Inferior parietal cortex (tissue), 1 donor: ENCODE results near the gene TM7SF2.
A peak's percentile ranks its signal among the peaks of the same experiment; 100 is the strongest.

Source experiments
- DNase-seq: peaks from one replicate; pipeline ENCODE4 v3.0.0-alpha.2; 2016; ENCODE audit errors: extremely low spot score

TM7SF2 gene

DNA sequence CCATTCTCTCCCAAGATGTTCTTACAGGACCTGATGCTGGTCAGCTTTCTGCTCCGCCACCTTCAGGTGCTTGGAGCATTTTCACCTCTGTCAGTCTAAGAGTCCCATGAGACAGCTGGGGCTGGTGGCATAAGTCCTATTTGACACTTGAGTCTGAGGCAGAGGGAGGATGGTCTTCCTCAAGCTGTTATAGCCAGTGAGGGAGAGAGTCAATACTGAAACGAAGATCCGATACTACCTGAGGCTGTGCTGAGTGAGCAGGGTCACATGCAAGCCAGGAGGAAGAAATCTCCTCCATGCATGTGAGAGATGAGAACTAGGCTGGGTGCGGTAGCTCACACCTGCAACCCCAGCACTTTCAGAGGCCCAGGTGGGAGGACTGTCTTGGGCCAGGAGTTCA lies 22.1 kb upstream of the TM7SF2 start:
- no peak for DNase-seq

DNA sequence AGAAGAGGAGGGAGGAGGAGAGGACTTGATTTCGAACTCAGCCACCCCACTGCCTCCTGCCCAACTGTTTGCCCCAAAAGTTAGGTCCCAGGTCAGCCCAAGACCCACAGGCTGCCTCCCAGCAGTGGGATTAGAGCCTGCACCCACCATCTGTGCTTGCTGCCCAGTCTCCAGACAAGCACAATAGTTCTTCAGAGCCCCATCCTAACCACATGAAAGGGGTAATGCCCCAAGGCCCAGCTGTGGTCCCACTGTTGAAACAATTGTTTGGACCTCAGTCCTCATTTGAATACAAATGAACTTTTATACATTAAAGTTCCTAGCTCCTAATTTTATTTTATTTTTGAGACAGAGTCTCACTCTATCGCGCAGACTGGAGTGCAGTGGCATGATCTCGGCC lies 21.0 kb upstream of the TM7SF2 start:
- peak; percentile 34 for DNase-seq

DNA sequence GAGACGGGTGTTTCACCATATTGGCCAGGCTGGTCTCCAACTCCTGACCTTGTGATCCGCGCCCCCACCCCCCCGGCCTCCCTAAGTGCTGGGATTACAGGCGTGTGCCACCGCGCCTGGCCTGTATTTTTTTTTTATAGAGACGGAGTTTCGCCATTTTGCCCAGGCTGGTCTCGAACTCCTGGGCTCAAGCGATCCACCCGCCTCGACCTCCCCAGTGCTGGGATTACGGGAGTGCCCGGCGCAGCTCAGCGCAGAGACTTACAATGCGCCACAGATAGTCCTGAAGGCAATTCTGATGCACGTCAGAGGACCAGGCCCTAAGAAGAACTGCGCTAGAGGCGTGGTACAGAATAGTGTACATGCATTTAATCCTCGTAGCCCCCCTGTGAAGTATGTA lies 16.2 kb upstream of the TM7SF2 start:
- DNase-seq, result no peak

DNA sequence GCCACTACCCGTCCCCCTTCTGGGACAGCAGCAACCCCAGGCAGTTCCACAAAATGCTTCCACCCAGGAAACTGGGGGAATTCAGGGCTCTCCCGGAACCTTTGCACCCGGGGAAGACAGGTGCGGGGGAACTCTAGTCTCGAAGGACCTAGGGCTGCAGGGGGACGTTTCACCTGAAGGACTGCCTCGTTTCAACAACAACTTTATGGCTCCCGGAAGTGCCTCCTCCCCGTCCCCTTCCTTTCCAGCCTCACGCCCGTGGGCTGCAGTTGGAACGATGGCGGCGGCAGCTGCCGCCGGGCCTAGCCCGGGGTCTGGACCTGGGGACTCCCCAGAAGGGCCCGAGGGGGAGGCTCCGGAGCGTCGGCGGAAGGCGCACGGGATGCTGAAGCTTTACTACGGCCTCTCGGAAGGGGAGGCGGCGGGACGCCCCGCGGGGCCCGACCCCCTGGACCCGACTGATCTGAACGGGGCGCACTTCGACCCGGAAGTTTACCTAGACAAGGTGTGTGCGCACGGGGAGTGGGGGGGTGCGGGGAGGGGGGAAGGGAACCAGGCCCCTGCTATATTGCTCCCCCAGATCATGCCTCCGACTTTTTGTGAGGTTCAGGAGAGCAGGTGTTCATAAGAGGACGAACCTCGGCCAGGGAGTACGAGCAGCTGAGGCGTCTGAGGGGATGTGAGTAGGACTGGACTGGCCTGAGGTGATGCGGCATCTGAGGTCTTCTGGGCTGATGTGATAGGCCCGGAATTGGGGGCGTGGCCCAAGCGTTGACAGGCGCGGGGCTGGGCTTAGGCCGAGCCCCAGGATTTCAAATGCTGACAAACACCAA lies 15.5 kb upstream of the TM7SF2 start, which contains the start of gene VPS51:
VPS51 (plus strand) TSS at position 241 of the 833 bp plus-strand sequence; CDS start at position 278, 37 bp downstream.
- DNase-seq, result peak; percentile 89

DNA sequence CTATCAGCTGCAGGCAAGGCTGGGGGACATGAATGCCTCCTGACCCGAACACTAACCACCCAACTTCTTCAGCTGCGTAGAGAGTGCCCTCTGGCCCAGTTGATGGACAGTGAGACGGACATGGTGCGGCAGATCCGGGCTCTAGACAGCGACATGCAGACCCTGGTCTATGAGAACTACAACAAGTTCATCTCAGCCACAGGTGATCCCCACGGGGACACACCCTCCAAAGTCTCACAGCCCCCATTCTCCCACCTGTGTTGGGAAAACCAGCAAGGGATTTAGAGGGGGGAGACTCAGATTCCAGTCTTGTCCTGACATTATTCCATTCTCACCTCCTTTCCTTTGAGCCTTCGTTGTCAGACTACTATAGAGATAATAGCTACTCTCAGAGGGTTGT lies 14.7 kb upstream of the TM7SF2 start:
- no peak for DNase-seq

DNA sequence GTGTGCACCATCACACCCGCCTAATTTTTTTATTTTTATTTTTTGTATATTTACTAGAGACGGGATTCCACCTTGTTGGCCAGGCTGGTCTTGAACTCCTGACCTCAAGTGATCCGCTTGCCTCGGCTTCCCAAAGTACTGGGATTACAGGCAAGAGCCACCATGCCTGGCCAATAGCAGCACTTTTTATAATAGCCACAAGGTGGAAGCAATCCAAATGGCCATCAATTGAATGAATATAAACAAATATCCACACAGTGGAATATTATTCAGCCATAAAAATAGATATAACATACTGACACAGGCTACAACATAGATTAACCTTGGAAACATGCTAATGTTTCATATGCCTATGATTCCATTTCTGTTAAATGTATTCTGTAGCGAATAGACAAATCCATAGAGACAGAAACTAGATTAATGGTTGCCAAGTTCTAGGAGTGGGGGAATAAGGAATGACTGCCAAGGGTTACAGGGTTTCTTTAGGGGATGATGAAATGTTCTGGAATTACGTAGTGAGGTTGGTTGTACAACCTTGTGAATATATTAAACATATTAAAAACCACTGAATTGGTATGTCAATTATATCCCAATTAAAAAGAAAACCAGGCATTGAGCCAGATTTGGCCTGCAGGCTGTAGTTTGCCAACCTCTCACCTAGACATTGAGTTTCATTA lies 10.9 kb upstream of the TM7SF2 start:
- DNase-seq, result no peak

DNA sequence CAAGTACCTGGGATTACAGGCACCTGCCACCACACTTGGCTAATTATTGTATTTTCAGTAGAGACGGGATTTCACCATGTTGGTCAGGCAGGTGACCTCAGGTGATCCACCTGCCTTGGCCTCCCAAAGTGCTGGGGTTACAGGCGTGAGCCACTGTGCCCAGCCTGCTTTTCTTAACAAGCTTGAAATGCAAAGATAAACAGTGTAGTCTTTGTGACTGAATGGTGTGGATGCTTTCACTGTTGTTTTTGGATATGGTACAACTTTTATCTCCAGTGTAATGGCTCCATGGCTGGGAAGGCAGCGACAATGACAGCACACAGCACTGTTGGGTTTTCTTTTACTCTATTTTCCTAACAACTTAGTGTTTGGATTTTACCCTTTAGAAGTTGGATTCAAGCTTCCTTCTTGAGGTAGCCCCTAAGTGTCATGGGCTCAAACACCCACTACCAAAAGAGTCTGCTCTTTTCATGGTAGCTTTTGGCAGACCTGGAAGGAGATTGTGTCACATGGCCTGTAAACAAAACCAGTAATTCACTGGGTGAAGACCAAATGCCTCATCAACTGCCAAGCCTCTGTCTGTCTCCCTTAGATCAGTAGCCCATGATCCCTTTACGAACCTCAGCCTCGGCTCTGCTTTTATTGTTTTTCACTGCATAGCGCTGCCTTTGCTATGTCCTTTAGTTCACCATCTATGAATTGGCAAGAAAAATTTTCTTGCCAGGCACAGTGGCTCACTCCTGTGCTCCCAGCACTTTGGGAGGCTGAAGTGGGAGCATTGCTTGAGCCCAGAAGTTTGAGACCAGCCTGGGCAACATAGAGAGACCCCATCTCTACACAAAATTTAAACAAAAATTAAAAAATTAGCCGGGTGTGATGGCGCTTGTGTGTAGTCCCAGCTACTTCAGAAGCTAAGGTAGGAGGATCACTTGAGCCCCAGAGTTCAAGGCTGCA lies 9.3 kb upstream of the TM7SF2 start:
- peak; percentile 66 for DNase-seq

DNA sequence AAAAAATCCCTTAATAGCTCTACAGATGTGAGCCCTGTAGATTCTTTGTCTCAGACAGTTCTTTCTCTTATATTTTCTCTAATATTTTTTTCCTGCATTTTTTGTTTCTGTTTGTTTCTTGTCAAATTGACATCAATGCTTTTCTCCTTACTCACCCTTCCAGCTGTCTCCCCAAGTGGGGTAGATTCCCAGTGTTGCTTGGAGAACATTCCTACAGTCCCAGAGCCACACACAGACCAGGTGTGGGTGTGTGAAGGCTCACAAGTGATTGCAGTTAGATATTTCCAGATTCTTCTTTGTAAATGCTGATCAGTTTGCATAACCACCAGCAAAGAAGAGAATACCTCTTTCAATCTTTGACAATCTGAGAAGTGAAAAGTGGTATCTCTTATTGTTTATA lies 8.2 kb upstream of the TM7SF2 start:
- no peak for DNase-seq

DNA sequence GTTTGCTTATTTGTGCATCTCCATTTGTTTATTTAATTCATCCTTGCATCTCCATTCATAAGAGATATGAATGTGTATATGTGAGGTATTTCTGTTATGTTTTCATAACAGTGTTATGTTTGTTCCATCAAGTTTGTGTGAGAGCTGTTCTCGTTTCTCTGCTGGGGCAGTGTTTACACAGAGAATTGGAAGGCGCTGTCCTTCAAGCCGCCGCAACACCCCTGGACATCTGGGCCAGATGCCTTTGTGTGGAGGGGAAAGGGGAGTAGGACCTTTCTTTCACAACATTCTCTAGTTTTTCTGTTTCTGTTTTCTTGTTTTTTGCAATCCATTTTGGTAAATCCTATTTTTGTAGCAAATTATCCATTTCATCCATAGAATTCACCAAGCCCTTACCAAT lies 7.0 kb upstream of the TM7SF2 start:
- no peak for DNase-seq

DNA sequence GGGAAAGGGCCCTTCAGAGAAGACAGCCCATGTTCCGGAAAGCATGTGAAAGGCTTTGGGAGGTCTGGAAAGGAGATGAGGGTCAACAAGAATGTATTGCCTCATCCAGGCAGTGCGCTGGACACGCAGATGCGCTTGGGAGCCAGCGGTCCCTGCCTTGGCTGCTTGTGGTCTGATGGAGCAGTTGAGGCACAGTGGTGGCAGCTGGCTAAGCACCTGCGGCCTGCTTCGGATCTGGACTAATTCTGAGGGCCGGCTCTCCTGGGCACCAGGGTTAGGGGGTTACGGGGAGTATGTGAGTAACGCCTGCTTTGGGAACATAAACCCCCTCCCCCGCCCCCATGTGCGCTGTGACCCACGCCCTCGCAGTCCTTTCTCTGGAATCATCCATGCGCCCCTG lies 4.6 kb upstream of the TM7SF2 start:
- DNase-seq, result no peak

DNA sequence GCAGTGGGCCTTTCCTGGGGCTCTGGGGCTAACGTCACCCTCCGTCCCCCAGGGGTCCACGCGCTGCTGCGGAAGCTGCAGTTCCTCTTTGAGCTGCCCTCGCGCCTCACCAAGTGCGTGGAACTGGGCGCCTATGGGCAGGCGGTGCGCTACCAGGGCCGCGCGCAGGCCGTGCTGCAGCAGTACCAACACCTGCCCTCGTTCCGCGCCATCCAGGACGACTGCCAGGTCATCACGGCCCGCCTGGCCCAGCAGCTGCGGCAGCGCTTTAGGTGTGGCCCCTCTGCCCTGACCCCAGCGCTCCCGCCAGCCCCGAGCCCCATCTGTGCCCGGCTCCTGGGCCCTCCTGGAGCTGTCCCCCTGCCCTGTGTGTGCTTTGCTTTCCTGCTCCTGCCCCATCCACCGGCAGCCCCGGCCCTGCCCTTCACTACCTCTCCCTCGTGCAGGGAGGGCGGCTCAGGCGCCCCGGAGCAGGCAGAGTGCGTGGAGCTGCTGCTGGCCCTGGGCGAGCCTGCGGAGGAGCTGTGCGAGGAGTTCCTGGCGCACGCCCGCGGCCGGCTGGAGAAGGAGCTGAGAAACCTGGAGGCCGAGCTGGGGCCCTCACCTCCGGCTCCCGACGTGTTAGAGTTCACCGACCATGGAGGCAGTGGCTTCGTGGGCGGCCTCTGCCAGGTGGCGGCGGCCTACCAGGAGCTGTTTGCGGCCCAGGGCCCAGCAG lies 3.8 kb upstream of the TM7SF2 start:
- no peak for DNase-seq

DNA sequence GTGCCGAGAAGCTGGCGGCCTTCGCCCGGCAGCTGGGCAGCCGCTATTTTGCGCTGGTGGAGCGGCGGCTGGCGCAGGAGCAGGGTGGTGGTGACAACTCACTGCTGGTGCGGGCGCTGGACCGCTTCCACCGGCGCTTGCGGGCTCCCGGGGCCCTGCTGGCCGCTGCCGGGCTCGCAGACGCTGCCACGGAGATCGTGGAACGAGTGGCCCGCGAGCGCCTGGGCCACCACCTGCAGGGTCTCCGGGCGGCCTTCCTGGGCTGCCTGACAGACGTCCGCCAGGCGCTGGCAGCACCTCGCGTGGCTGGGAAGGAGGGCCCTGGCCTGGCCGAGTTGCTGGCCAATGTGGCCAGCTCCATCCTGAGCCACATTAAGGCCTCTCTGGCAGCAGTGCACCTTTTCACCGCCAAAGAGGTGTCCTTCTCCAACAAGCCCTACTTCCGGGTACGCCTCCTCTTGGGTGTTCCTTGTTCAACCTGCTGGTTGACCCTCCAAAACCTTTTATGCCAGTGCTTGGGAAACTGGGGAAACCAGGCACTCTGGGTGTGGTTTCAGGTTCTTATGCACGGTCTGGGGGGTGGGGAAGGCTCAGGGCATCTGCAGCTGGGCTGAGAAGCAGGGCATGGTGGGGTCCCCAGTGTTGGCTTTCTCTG lies 3.1 kb upstream of the TM7SF2 start:
- DNase-seq, result no peak

DNA sequence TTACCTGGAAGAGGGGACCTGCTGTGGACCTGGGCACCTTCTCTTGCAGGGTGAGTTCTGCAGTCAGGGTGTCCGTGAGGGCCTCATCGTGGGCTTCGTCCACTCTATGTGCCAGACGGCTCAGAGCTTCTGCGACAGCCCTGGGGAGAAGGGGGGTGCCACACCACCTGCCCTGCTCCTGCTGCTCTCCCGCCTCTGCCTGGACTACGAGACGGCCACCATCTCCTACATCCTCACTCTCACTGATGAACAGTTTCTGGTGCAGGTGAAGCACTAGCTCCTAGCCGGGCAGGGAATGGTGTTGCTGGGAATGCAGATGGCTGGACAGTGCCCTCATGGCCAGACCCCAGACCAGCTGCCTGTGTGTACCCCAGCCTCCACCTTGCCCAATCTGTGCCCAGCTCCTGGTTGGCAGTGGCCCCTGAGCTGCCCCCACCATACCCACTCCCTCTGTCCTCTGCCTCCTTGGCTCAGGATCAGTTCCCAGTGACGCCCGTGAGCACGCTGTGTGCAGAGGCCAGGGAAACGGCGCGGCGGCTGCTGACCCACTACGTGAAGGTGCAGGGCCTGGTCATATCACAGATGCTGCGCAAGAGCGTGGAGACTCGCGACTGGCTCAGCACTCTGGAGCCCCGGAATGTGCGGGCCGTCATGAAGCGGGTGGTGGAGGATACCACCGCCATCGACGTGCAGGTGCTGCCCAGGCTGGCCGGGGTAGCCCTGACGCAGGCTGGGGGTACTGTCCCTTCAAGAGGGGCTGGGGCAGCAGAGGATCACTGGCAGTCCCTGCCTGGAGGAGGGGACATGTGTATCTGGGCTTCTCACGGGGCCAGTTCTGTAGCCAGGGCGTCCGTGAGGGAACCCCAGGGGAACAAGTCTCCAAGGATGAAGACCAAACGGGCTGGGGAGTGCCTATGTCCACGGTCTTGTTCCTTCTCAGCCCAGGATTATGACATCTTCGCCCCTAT lies 2.2 kb upstream of the TM7SF2 start:
- DNase-seq, result no peak

DNA sequence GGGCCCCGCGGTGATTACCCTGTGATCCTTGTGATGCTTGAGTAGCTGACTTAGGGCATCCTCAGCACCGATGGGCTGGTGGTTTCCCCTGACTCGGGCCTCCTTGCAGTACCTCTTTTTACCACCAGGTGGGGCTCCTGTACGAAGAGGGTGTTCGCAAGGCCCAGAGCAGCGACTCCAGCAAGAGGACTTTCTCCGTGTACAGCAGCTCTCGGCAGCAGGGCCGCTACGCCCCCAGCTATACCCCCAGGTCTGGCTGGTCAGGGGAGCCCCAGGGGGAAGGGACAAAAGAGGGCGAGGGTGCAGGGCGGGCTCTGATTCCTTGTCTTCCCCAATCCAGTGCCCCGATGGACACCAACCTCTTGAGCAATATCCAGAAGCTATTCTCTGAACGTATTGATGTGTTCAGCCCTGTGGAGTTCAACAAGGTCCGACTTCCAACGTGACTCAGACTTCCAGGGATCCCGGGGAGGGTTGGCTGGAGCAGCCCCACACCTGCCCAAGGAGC lies 1.3 kb upstream of the TM7SF2 start:
- peak; percentile 95 for DNase-seq

DNA sequence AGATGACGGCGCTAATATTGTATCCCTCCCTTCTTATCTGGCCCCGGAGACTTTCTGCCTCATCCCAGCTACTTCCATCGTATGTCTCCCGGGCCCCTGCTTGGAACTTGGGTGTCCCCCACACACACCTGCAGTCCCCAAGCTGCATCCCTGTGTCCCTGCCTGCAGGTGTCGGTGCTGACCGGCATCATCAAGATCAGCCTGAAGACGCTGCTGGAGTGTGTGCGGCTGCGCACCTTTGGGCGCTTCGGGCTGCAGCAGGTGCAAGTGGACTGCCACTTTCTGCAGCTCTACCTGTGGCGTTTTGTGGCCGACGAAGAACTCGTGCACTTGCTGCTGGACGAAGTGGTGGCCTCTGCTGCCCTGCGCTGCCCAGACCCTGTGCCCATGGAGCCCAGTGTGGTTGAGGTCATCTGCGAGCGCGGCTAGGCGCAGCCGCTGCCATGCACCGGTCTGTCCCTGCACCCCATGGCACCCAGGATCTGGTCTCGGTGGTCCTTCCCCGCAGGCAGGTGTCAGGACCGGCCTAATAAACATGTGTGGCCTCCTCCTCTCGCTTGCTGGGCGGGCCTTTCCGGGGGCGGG lies 421 bp upstream of the TM7SF2 start:
- no peak for DNase-seq

DNA sequence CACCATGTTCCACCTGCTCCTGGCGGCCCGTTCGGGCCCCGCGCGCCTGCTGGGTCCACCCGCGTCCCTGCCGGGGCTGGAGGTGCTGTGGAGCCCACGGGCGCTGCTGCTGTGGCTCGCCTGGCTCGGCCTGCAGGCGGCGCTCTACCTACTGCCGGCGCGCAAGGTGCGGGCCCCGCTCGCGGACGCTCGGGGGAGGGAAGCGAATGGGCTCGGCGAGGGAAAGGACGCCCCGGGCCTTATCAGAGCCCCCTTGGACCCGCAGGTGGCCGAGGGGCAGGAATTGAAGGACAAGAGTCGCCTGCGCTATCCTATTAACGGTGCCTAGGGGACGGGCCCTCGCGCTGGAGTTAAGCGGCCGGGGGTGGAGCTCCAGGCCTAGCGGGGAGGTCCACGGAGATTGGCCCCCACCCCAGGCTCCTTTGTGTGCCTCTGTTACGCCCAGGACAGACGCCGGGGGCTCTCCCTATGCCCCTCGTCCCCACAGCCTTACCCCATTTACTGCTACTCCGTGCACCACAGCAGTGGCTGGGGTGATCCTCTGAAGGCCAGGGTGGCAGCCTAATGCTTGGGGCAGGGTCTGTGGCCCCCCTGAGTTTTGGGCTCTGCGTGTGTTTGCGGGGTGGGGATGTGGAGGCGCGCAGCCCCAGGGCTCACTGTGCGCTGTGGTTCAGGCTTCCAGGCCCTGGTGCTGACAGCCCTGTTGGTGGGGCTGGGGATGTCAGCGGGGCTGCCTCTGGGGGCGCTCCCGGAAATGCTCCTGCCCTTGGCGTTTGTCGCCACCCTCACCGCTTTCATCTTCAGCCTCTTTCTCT lies 1.1 kb downstream of the TM7SF2 start:
- DNase-seq, result no peak

DNA sequence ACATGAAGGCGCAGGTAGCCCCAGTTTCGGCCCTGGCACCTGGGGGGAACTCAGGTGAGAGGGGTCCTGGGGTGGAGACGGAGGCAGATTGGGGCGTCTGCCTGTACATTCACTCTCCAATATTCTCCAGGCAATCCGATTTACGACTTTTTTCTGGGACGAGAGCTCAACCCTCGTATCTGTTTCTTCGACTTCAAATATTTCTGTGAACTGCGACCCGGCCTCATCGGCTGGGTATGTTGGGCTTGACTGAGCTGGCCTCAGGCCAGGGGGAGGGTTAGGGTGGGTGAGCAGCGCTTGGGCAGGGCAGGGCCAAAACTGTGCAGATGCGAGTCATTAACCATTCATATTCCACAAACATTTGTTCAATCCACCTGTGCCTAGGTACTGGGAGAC lies 1.7 kb downstream of the TM7SF2 start:
- DNase-seq, result no peak

DNA sequence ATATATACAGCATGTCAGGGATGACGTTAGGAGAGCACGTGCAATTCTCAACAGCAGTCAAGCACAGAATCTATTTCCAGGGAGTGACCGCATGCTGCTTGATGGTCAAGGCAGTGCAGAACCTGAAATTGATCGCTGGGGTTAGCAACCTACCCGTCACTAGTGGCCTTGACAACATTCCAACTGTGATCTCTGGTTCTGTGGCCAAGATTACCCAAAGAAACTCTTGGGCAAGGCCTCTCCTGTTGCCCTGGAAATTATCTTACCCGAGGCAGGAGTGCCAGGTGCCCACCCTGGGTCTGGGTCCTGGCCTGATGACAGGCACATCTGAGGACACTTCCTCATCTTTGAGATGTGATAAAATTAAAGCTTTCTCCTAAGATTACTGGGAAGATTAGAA lies 2.2 kb downstream of the TM7SF2 start:
- DNase-seq, result no peak
